GM19043 (cell line): ENCODE data around the gene EXPH5.

Experiments
- ATAC-seq: cut with Tn5 transposase; IDR thresholded peaks from one replicate; pipeline ENCODE4 v1.9.1; 2021; ENCODE audit warnings: low read depth; ENCODE audit not compliant: unreplicated experiment

Gene EXPH5

GRCh38 chr11:108527382-108527781 is 66.2 kb downstream of the EXPH5 start:
- no peak for ATAC-seq

GRCh38 chr11:108525161-108525560 is 68.4 kb downstream of the EXPH5 start:
- ATAC-seq: no peak

- no peak for ATAC-seq
These were observed 69.1 kb downstream of the EXPH5 start for GRCh38 chr11:108524422-108524821.

- ATAC-seq: no peak
These were observed 71.2 kb downstream of the EXPH5 start for GRCh38 chr11:108522318-108522717.

- ATAC-seq: no peak
These were observed 75.0 kb downstream of the EXPH5 start for GRCh38 chr11:108518581-108518980.

- no peak for ATAC-seq
These were observed 77.4 kb downstream of the EXPH5 start for GRCh38 chr11:108516125-108516524.

GRCh38 chr11:108512708-108513107 is 80.9 kb downstream of the EXPH5 start:
- no peak for ATAC-seq

- no peak for ATAC-seq
These were observed 81.6 kb downstream of the EXPH5 start for GRCh38 chr11:108511851-108512474.

- no peak for ATAC-seq
These were observed 84.6 kb downstream of the EXPH5 start for GRCh38 chr11:108508653-108509593.

GRCh38 chr11:108501396-108501795 is 92.2 kb downstream of the EXPH5 start:
- no peak for ATAC-seq

GRCh38 chr11:108500721-108501120 is 92.8 kb downstream of the EXPH5 start:
- no peak for ATAC-seq

GRCh38 chr11:108500169-108500568 is 93.4 kb downstream of the EXPH5 start:
- no peak for ATAC-seq

GRCh38 chr11:108498816-108499408 is 94.7 kb downstream of the EXPH5 start:
- no peak for ATAC-seq

GRCh38 chr11:108498046-108498815 is 95.3 kb downstream of the EXPH5 start, which contains the start of gene POGLUT3:
Gene POGLUT3 (minus strand): TSS chr11:108498384. CDS start chr11:108498366, 18 bp downstream.
- ATAC-seq: peak; percentile 53

GRCh38 chr11:108497317-108498045 is 96.1 kb downstream of the EXPH5 start:
- peak; percentile 47 for ATAC-seq

- no peak for ATAC-seq
These were observed 96.8 kb downstream of the EXPH5 start for GRCh38 chr11:108496643-108497256.

GRCh38 chr11:108495326-108495725 is 98.2 kb downstream of the EXPH5 start:
- ATAC-seq: no peak

GRCh38 chr11:108494182-108494581 is 99.4 kb downstream of the EXPH5 start:
- no peak for ATAC-seq

GRCh38 chr11:108491936-108492335 is 101.6 kb downstream of the EXPH5 start:
- no peak for ATAC-seq
